H9 (cell line): ENCODE data around the gene CHPF. TPM values are rescaled to one million over a fixed set of nuclear protein-coding genes. Genes with fewer than 3 reads are reported as not detected.

ENCODE experiments used
- DNase-seq: peaks from one replicate; pipeline ENCODE4 v3.0.0-alpha.2; 2017
- H2AFZ ChIP-seq: one replicate; pipeline ENCODE4 v1.6.1; 2013; ENCODE audit warnings: mild to moderate bottlenecking, low read length, control low read depth, moderate library complexity
- H2AK5ac ChIP-seq: 2 replicates; pipeline ENCODE4 v1.6.1; 2013; ENCODE audit warnings: low read length, control low read depth, mixed read lengths; ENCODE audit not compliant: insufficient read length
- H2BK120ac ChIP-seq: one replicate; pipeline ENCODE4 v1.6.1; 2013; ENCODE audit warnings: low read depth, mild to moderate bottlenecking, low read length, control low read depth, inconsistent platforms; ENCODE audit not compliant: poor library complexity, severe bottlenecking
- H2BK12ac ChIP-seq: 2 replicates; pipeline ENCODE4 v1.6.1; 2013; ENCODE audit warnings: low read length, control low read depth, mixed read lengths, low read depth; ENCODE audit not compliant: insufficient read length
- H2BK15ac ChIP-seq: 2 replicates; pipeline ENCODE4 v1.6.1; 2013; ENCODE audit warnings: low read depth, low read length, control low read depth
- H2BK20ac ChIP-seq: one replicate; pipeline ENCODE4 v1.6.1; 2013; ENCODE audit warnings: low read depth, mild to moderate bottlenecking, low read length, control low read depth, inconsistent platforms; ENCODE audit not compliant: poor library complexity, severe bottlenecking
- H2BK5ac ChIP-seq: 2 replicates; pipeline ENCODE4 v1.6.1; 2013; ENCODE audit warnings: low read length, control low read depth, mixed read lengths; ENCODE audit not compliant: insufficient read length
- H3K14ac ChIP-seq: 2 replicates; pipeline ENCODE4 v1.6.1; 2013; ENCODE audit warnings: low read length, control low read depth; ENCODE audit not compliant: insufficient read depth
- H3K18ac ChIP-seq: 2 replicates; pipeline ENCODE4 v1.6.1; 2013; ENCODE audit warnings: low read depth, mild to moderate bottlenecking, mixed read lengths, low read length, control low read depth; ENCODE audit not compliant: insufficient read length
- H3K23ac ChIP-seq: 2 replicates; pipeline ENCODE4 v1.6.1; 2013; ENCODE audit warnings: low read length, control low read depth, mixed read lengths, low read depth; ENCODE audit not compliant: insufficient read length
- H3K23me2 ChIP-seq: 2 replicates; pipeline ENCODE4 v1.6.1; 2013; ENCODE audit warnings: low read depth, mild to moderate bottlenecking, mixed read lengths, low read length, control low read depth; ENCODE audit not compliant: insufficient read length, poor library complexity, severe bottlenecking
- H3K27ac ChIP-seq: 2 replicates; pipeline ENCODE4 v1.5.1; 2013; ENCODE audit warnings: low read length, control low read depth, mixed read lengths, low read depth; ENCODE audit not compliant: insufficient read length
- H3K27me3 ChIP-seq: 2 replicates; pipeline ENCODE4 v1.6.1; 2013; ENCODE audit warnings: low read length, control low read depth, inconsistent platforms; ENCODE audit not compliant: insufficient read depth
- H3K4ac ChIP-seq: 2 replicates; pipeline ENCODE4 v1.6.1; 2013; ENCODE audit warnings: low read depth, mild to moderate bottlenecking, control low read depth, inconsistent platforms, low read length, moderate library complexity
- H3K4me1 ChIP-seq: 2 replicates; pipeline ENCODE4 v1.6.1; 2013; ENCODE audit warnings: low read length, control low read depth, inconsistent platforms; ENCODE audit not compliant: insufficient read depth
- H3K4me2 ChIP-seq: 2 replicates; pipeline ENCODE4 v1.6.1; 2013; ENCODE audit warnings: low read length, control low read depth, mixed read lengths; ENCODE audit not compliant: insufficient read length, insufficient read depth
- H3K56ac ChIP-seq: 2 replicates; pipeline ENCODE4 v1.6.1; 2013; ENCODE audit warnings: low read depth, mild to moderate bottlenecking, mixed read lengths, low read length, control low read depth; ENCODE audit not compliant: insufficient read length
- H3K79me1 ChIP-seq: 2 replicates; pipeline ENCODE4 v1.6.1; 2013; ENCODE audit warnings: low read depth, mild to moderate bottlenecking, moderate library complexity, low read length, control low read depth, inconsistent platforms; ENCODE audit not compliant: insufficient read depth, poor library complexity, severe bottlenecking
- H3K79me2 ChIP-seq: 2 replicates; pipeline ENCODE4 v1.6.1; 2013; ENCODE audit warnings: low read length, control low read depth, inconsistent platforms; ENCODE audit not compliant: insufficient read depth
- H3K9ac ChIP-seq: 2 replicates; pipeline ENCODE4 v1.6.1; 2013; ENCODE audit warnings: low read length, control low read depth, mixed read lengths; ENCODE audit not compliant: insufficient read length; ENCODE audit errors: extremely low read depth
- H3K9me3 ChIP-seq: one replicate; pipeline ENCODE4 v1.6.1; 2013; ENCODE audit warnings: low read depth, low read length, inconsistent platforms; ENCODE audit not compliant: control insufficient read depth
- H3T11ph ChIP-seq: one replicate; pipeline ENCODE4 v1.6.1; 2013; ENCODE audit warnings: mild to moderate bottlenecking, low read length, control low read depth, inconsistent platforms
- H4K20me1 ChIP-seq: one replicate; pipeline ENCODE4 v1.6.1; 2013; ENCODE audit not compliant: control insufficient read depth, insufficient read length, insufficient read depth
- H4K5ac ChIP-seq: 2 replicates; pipeline ENCODE4 v1.6.1; 2013; ENCODE audit warnings: low read depth, mild to moderate bottlenecking, mixed read lengths, low read length, control low read depth; ENCODE audit not compliant: insufficient read length
- H4K8ac ChIP-seq: replicated peaks from 2 replicates; pipeline ENCODE4 v1.6.1; 2013; ENCODE audit warnings: low read length, control low read depth, mixed read lengths, low read depth; ENCODE audit not compliant: insufficient read length
- H4K91ac ChIP-seq: 2 replicates; pipeline ENCODE4 v1.6.1; 2013; ENCODE audit warnings: low read depth, mild to moderate bottlenecking, moderate library complexity, mixed read lengths, low read length, control low read depth; ENCODE audit not compliant: insufficient read length
- H3K27ac Mint-ChIP-seq, 3 experiments: 2 replicates in 2 of 3; 3 replicates in 1 of 3; pipeline ENCODE4 v1.8.0; 2020 to 2021; ENCODE audit warnings: mixed read lengths in 3 of 3, mild to moderate bottlenecking in 1 of 3, moderate library complexity in 1 of 3
- H3K27me3 Mint-ChIP-seq: 2 replicates; pipeline ENCODE4 v1.8.0; 2021; ENCODE audit warnings: low read depth, mild to moderate bottlenecking, moderate library complexity, mixed read lengths
- H3K36me3 Mint-ChIP-seq, 3 experiments: 2 replicates in 2 of 3; 3 replicates in 1 of 3; pipeline ENCODE4 v1.8.0; 2020 to 2021; ENCODE audit warnings: low read depth in 3 of 3, mixed read lengths in 3 of 3; ENCODE audit not compliant: insufficient read depth in 1 of 3
- H3K4me1 Mint-ChIP-seq, 2 experiments: 2 replicates each; pipeline ENCODE4 v1.8.0; 2020; ENCODE audit warnings: mixed read lengths in 2 of 2
- H3K4me3 Mint-ChIP-seq, 2 experiments: 2 replicates in 1 of 2; 3 replicates in 1 of 2; pipeline ENCODE4 v1.8.0; 2020 to 2021; ENCODE audit warnings: mild to moderate bottlenecking in 2 of 2, mixed read lengths in 2 of 2, moderate library complexity in 1 of 2
- H3K9me3 Mint-ChIP-seq, 2 experiments: 2 replicates in 1 of 2; 3 replicates in 1 of 2; pipeline ENCODE4 v1.8.0; 2020; ENCODE audit warnings: mild to moderate bottlenecking in 2 of 2, mixed read lengths in 2 of 2, moderate library complexity in 1 of 2
- CTCF ChIP-seq: fragments of 200-600 bp; sonication (generic); conservative IDR thresholded peaks from 3 replicates; pipeline ENCODE4 v1.8.0; 2021; ENCODE audit warnings: antibody characterized with exemption, mild to moderate bottlenecking
- WGBS: extraction: QIAGEN DNeasy Blood & Tissue Kit; methylation state at CpG from one replicate; pipeline ENCODE4 v1.1.7; 2013; ENCODE audit warnings: missing lambda C conversion rate, low lambda C conversion rate, mixed read lengths; ENCODE audit not compliant: insufficient read length; ENCODE audit errors: extremely low coverage; 5-methylcytosine and 5-hydroxymethylcytosine counted together
- total RNA-seq: library from RNA; stranded (reverse); gene quantifications from 2 replicates; pipeline ENCODE4 v1.2.1, GENCODE V29; 2021

CHPF gene
- total RNA-seq, 1 experiment from 2014 or later, result 46.5 TPM

DNA sequence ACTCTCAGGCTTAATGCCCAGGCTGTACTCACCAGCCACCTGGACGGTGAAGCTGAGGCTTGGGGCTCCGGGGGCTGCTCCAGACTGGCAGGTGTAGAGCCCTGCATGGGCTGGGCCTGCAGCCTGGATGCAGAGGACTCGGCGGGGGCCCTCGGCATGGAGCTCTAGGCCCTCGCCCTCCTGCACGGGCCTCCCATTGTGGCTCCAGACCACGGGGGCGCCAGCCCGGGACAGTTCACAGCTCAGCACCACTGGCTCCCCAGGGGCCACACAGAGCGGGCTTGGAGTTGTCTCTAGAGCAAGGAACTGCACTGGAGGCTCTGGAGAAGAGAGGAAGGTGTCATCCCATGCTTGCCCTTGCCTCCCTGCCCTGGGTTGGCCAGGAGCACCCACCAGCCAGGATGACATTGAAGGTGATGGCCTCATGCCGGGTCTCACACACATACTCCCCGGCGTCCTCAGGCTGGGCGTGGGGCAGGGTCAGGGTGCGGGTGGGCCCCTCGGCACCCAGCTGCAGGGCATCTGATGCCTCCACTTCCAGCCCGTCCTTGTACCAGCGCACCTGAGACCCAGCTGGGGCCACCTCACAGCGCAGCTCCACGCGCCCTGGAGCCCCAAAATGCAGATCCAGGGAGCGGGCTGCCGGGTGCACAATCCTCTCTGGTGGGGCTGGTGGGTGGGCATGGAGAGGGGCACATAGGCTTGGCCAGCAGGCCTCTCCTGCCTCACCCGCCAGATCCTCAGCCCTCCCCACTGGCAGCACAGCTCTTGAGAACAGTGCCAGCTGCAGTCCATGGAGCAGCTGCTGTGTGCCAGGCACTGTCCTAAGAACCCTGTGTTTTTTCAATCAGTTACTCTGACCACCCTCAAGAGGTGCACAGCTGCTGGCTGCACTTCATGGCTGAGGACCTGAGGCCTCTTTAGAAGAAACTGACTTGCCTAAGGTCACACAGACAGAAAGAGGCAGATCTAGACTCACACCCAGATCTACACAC, 14.5 kb upstream of the CHPF start:
- TF ChIP-seq CTCF, result no peak
- Histone ChIP-seq H2BK120ac (no peak overlapping the region), H3K9me3 (no peaks in the 10 kb centered on the region), H3K14ac (no peak overlapping the region), H2BK20ac (no peak overlapping the region), H3K4me2 (no peak overlapping the region), H4K91ac (no peak overlapping the region), H3K56ac (no peak overlapping the region), H3K23me2 (no peaks in the 10 kb centered on the region), H4K20me1 (no peaks in the 10 kb centered on the region), H4K8ac (no peak overlapping the region), H2BK12ac (no peak overlapping the region), H2BK15ac (no peak overlapping the region), H3T11ph (no peak overlapping the region), H3K79me2 (no peaks in the 10 kb centered on the region), H3K4ac (no peak overlapping the region), H3K23ac (no peak overlapping the region), H3K4me1 (peaks cover 17% of the 10 kb centered on the region; the same call in 1 of the 2 replicates), H3K18ac (no peak overlapping the region), H2BK5ac (no peak overlapping the region), H2AFZ (no peak overlapping the region), H2AK5ac (no peak overlapping the region), H3K9ac (no peak overlapping the region), H4K5ac (no peak overlapping the region), H3K27me3 (peaks cover 4% of the 10 kb centered on the region; the same call in 1 of the 2 replicates), H3K27ac (no peak overlapping the region), H3K79me1 (no peaks in the 10 kb centered on the region)
- Mint-ChIP-seq H3K4me3 (no peak overlapping the region), H3K36me3 (peaks cover 19 to 53% (median 46%) of the 10 kb centered on the region in 3 experiments), H3K27ac (no peak overlapping the region; a peak in 1 of 7 replicates), H3K27me3 (peaks cover 20% of the 10 kb centered on the region), H3K4me1 (peaks cover 34 to 39% of the 10 kb centered on the region in 2 experiments), H3K9me3 (no peaks in the 10 kb centered on the region; a peak in 1 of 5 replicates)
- DNase-seq, result no peak
- WGBS, result no CpG with 5 or more reads among the region's 25 CpGs
